T-helper 22 cell (primary cell): ENCODE data around the gene SAG.
"Not testable (repeated sequence)": the region's sequence is repeated elsewhere in the genome, so short reads cannot be mapped to it uniquely, and the experiment has no call there.

Experiments used
- DNase-seq: peaks from one replicate; pipeline ENCODE4 v3.0.0-alpha.2; 2020; ENCODE audit warnings: low read depth

Gene SAG

GRCh38 chr2:233355916-233356315, 48.3 kb downstream of the SAG start:
- no peak for DNase-seq

GRCh38 chr2:233356546-233357308, 49.1 kb downstream of the SAG start:
- no peak for DNase-seq

- DNase-seq, result no peak
These were observed 50.7 kb downstream of the SAG start for GRCh38 chr2:233358335-233358734.

GRCh38 chr2:233358947-233359346, 51.3 kb downstream of the SAG start:
- no peak for DNase-seq

GRCh38 chr2:233359823-233360222, 52.2 kb downstream of the SAG start:
- DNase-seq, result no peak

GRCh38 chr2:233360771-233361176, 53.2 kb downstream of the SAG start:
- DNase-seq, result no peak

- no peak for DNase-seq
These were observed 53.7 kb downstream of the SAG start for GRCh38 chr2:233361297-233361696.

GRCh38 chr2:233362742-233363141, 55.1 kb downstream of the SAG start:
- DNase-seq, result no peak

GRCh38 chr2:233363744-233364235, 56.2 kb downstream of the SAG start:
- DNase-seq, result no peak

- no peak for DNase-seq
These were observed 58.4 kb downstream of the SAG start for GRCh38 chr2:233365861-233366520.

GRCh38 chr2:233367586-233367985, 60.0 kb downstream of the SAG start:
- DNase-seq, result no peak

- DNase-seq, result no peak
These were observed 61.1 kb downstream of the SAG start for GRCh38 chr2:233368756-233369155.

GRCh38 chr2:233369462-233369861, 61.8 kb downstream of the SAG start:
- DNase-seq, result no peak

- no peak for DNase-seq
These were observed 62.5 kb downstream of the SAG start for GRCh38 chr2:233369897-233370685.

GRCh38 chr2:233371641-233372040, 64.0 kb downstream of the SAG start:
- no peak for DNase-seq

GRCh38 chr2:233372855-233373254, 65.2 kb downstream of the SAG start:
- no peak for DNase-seq

GRCh38 chr2:233373316-233373715, 65.7 kb downstream of the SAG start:
- no peak for DNase-seq

GRCh38 chr2:233374776-233375175, 67.2 kb downstream of the SAG start:
- not testable (repeated sequence) for DNase-seq

- DNase-seq, result no peak
These were observed 68.1 kb downstream of the SAG start for GRCh38 chr2:233375490-233376314.

GRCh38 chr2:233379034-233379433, 71.4 kb downstream of the SAG start:
- DNase-seq, result no peak

GRCh38 chr2:233379441-233379840, 71.8 kb downstream of the SAG start:
- DNase-seq, result no peak
